Measurements from ENCODE around the gene RNH1.
"Not testable (repeated sequence)": the region's sequence is repeated elsewhere in the genome, so short reads cannot be mapped to it uniquely, and the experiment has no call there.

The RNH1 gene

DNA sequence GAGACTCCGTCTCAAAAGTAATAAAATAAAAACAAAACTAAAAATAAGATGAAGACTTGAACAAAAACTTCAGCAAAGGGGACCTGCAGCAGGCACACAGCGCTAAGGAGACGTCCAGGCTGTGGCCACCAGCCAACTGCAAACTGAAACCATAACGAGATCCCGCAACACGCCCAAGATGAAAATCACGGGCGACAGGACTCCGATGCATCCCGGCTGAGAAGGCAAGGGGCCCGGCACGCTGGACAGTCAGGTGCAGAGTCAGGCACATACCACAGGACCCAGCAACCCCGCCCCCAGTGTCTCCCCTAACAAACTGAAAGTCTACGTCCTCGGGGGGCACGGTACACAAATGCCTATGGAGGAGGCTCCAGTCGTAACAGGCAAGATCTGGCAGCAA, 19.1 kb upstream of the RNH1 start:
- DNase-seq (ENCODE audit: extremely low read depth, insufficient read length) = no peak
- TF ChIP-seq CTCF (IDR thresholded peaks at IDR 0.05; ENCODE audit: insufficient read depth, low read length, poor library complexity, severe bottlenecking) = no peak
- H3K36me3 ChIP-seq (ENCODE audit: control insufficient read depth, insufficient read depth, low read length) = peaks cover 6% of the 10 kb centered on the region
- H3K4me3 ChIP-seq (replicated peaks; ENCODE audit: low read depth, low read length) = no peak overlapping the region
- no peaks in the 10 kb centered on the region for H3K27me3 ChIP-seq (replicated peaks; ENCODE audit: control insufficient read depth, insufficient read depth, low read length)

DNA sequence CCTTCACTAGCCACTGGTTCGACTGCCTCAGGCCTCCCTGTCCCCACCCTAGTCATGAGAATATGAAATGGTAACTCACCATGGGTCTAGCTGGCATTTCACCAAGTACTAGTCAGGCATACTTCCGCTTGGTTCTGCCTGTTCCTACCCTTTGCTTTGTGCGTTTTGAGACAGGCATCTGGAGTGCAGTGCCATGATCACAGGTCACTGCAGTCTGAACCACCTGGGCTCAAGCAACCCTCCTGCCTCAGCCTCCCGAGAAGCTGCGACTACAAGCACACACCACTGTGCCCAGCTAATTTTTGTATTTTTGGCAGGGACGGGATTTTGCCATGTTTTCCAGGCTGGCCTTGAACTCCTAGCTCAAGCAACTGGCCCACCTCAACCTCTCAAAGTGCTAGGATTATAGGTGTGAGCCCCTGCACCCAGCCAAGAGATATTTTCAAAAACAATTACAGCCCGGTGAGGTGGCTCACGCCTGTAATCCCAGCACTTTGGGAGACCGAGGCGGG, 14.2 kb upstream of the RNH1 start:
- H3K36me3 ChIP-seq (ENCODE audit: control insufficient read depth, insufficient read depth, low read length) = no peaks in the 10 kb centered on the region
- no peaks in the 10 kb centered on the region for H3K27me3 ChIP-seq (replicated peaks; ENCODE audit: control insufficient read depth, insufficient read depth, low read length)
- TF ChIP-seq CTCF (IDR thresholded peaks at IDR 0.05; ENCODE audit: insufficient read depth, low read length, poor library complexity, severe bottlenecking) = no peak
- no peak for DNase-seq (ENCODE audit: extremely low read depth, insufficient read length)
- no peak overlapping the region for H3K4me3 ChIP-seq (replicated peaks; ENCODE audit: low read depth, low read length)

GRCh38 chr11:520428-521176, 13.6 kb upstream of the RNH1 start:
- H3K4me3 ChIP-seq (replicated peaks; ENCODE audit: low read depth, low read length) = no peak overlapping the region
- no peak for TF ChIP-seq CTCF (IDR thresholded peaks at IDR 0.05; ENCODE audit: insufficient read depth, low read length, poor library complexity, severe bottlenecking)
- no peak for DNase-seq (ENCODE audit: extremely low read depth, insufficient read length)
- H3K27me3 ChIP-seq (replicated peaks; ENCODE audit: control insufficient read depth, insufficient read depth, low read length) = no peaks in the 10 kb centered on the region
- no peaks in the 10 kb centered on the region for H3K36me3 ChIP-seq (ENCODE audit: control insufficient read depth, insufficient read depth, low read length)

- H3K4me3 ChIP-seq (replicated peaks; ENCODE audit: low read depth, low read length) = no peak overlapping the region
- no peaks in the 10 kb centered on the region; the same call in 1 of the 2 replicates for H3K36me3 ChIP-seq (ENCODE audit: control insufficient read depth, insufficient read depth, low read length)
- TF ChIP-seq CTCF (IDR thresholded peaks at IDR 0.05; ENCODE audit: insufficient read depth, low read length, poor library complexity, severe bottlenecking) = peak; percentile 46
- DNase-seq (ENCODE audit: extremely low read depth, insufficient read length) = peak; percentile 91
- H3K27me3 ChIP-seq (replicated peaks; ENCODE audit: control insufficient read depth, insufficient read depth, low read length) = no peaks in the 10 kb centered on the region
These were observed 11.6 kb upstream of the RNH1 start for GRCh38 chr11:518463-519202.

- H3K27me3 ChIP-seq (replicated peaks; ENCODE audit: control insufficient read depth, insufficient read depth, low read length); DNase-seq (ENCODE audit: extremely low read depth, insufficient read length); H3K36me3 ChIP-seq (ENCODE audit: control insufficient read depth, insufficient read depth, low read length); H3K4me3 ChIP-seq (replicated peaks; ENCODE audit: low read depth, low read length): not testable (repeated sequence)
These were observed 10.1 kb upstream of the RNH1 start for GRCh38 chr11:516918-517685.
